ENCODE results near the gene CCR9.

DNA sequence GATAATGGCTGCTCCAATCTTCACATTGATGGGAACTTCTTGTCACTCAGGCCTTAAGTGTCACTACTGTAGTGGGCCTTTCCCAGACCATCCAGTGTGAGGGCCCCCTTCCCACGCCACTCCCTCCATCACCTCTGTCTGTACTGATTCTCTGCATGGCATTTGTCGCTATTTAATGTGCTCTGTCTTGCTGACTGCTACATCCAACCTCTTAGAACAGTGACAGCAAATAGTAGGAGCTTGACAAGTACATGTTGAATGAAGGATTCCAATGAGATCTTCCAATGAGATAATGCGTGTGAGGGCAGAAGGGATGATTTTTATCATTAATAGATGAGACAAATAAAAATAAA, 5.6 kb upstream of the CCR9 start:
- TF ChIP-seq GATA2 (IDR thresholded peaks at IDR 0.05; ENCODE audit: low read depth, low read length) (no peak), GATA3 (IDR thresholded peaks at IDR 0.05; ENCODE audit: low read depth, low read length) (no peak)

Data from SH-SY5Y (cell line).